Cardiac septum (tissue), 1 donor: ENCODE results near the gene PLEKHF1. TPM values are rescaled to one million over a fixed set of nuclear protein-coding genes. Genes with fewer than 3 reads are reported as not detected.

Source experiments
- DNase-seq: peaks from one replicate; pipeline ENCODE4 v3.0.0-alpha.2; 2020; ENCODE audit warnings: low spot score
- intact Hi-C: fragments of 100-400 bp; cut with DNase I; formaldehyde crosslinking; loops from one replicate; pipeline ENCODE4 v1.14.0; 2022
- total RNA-seq: library from RNA; stranded (reverse); fragmentation: NEBNext Ultra II Directional; extraction: Animal tissue kit (Norgen Biotek cat#: 25700); gene quantifications from one replicate; pipeline ENCODE4 v1.2.1, GENCODE V29; 2021
- donor health status: DM: no; HTN: no; CAD: no.

The PLEKHF1 gene
- total RNA-seq, 1 donor from 2014 or later = 9.5 TPM

- DNase-seq = no peak
- intact Hi-C loops = no loop called here
These were observed 47.7 kb downstream of the PLEKHF1 start for GRCh38 chr19:29712744-29713516.

DNA sequence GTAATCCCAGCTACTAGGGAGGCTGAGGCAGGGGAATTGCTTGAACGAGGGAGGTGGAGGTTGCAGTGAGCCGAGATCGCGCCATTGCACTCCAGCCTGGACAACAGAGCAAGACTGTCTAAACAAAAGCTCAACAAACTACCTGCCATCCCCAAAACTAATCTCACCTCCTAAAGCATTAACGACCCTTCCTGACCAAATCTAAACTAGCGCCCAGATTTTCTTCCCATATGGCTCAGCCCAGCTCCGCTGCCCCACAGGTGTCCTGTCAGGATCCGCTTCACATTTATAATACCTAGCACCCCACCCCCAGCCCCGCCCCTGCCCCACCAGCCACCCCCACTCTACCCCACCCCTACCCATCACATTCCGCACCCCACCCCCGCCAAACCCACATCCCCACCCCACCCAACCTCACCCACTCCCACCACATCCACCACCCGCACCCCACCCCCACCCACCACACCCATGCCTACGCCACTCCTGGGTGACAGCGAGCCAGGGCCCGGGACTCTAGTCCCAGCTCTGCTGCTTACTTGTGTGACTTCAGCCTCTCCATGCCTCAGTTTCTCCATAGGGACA, 49.2 kb downstream of the PLEKHF1 start:
- no peak for DNase-seq
- intact Hi-C loops = loop anchor here (2.0 kb wide), 1 partner anchor 50 kb away; the partner anchor contains the start of gene PLEKHF1

DNA sequence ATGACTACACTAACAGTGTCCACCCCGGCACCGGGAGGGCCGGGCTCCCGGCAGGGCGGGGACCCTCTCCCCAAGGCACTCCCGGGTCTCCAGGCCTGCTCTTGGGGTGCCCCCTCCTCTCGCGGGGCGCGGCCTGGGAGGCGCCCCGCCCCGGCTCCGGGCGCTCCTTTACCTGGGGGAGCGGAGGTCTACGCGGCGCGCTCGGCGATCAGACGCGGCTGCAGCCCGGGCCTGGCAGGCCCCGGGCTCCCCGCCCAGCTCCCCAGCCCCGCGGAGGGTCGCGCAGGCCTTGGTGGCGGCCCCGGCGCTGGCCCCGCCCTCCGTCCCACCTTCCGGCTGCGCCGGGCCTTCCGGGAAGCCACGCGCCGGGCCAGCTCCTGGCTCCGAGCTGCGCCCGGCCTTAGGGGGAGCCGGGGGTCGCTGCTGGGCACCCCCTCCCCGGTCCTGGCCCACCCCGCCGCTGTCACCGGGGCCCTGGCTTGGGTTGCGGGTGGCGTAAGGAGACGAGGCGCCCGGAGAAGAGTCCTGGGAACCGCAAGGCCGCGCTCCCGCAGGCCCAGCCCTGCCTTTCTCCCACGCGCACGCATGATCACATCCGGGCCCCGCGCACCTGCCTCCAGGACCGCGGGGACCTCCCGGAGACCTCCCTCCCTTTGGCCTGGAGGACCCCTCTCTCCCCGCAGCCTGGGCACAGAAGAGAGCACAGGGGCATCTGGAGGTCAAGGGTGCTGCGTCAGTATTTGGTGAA, 49.9 kb downstream of the PLEKHF1 start, which contains the start of gene C19orf12:
TSS of gene C19orf12 (minus strand) at position 309 of the 748 bp plus-strand sequence. CDS start 6,848 bp downstream, outside the sequence.
- DNase-seq = no peak
- intact Hi-C loops = loop anchor here (2.0 kb wide), 1 partner anchor 50 kb away; the partner anchor contains the start of gene PLEKHF1

GRCh38 chr19:29715701-29716581, 50.7 kb downstream of the PLEKHF1 start:
- intact Hi-C loops = loop anchor here (2.0 kb wide), 3 partner anchors 21 to 105 kb away; partner anchors contain the start of gene PLEKHF1
- no peak for DNase-seq

GRCh38 chr19:29717051-29717450, 51.8 kb downstream of the PLEKHF1 start:
- DNase-seq = no peak
- intact Hi-C loops = loop anchor here (2.0 kb wide), 2 partner anchors 22 to 106 kb away; no protein-coding TSS in a partner anchor

DNA sequence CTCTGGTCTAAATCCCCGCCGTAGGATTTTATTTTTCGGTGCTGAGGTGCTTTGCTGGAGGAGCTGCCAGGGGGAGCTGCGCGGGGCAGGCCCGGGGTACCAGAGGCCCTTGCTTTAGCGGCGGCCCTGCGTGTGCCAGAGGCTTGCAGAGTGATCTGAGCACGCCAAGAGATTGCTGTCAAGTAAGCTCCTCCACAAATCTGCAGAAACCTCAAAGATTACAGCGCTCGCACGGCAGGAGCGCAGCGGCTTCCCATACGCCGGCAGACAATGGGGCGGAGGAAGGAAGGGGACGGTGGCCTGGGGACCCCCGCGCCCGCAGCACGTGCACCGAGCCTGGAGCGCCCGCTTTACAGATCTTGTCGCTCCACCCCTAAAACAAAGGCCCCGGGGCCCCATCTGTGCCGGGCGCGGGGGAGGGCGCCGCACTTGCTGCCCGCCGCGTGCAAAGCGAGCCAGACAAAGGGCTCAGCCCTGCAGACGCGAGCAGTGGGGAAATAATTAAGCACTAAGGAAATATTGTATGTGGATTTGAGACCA, 58.9 kb downstream of the PLEKHF1 start:
- DNase-seq = no peak
- intact Hi-C loops = no loop called here

DNA sequence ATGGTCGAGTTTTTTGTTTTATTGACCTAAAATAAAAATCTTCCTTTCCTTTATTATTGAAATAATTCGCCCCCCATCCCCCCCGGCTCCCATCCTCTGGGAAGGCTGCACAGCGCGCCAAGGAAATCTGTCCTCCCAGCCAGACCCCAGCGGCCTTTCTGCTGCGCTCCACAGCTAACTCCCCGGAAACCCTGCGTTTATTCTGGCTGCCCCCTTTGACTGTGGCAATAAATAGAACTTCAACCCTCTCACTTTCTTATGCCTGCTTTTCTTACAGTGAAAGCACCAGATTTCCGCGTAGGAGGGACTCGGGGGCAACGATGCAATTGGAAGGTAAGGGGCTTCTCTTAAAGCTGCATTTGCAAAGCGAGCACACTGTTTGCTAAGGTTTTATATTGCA, 59.5 kb downstream of the PLEKHF1 start:
- no peak for DNase-seq
- intact Hi-C loops = no loop called here

Other genes starting within 250 kb of the PLEKHF1 start
- not detected for gene VSTM2B, start 139.5 kb upstream of the PLEKHF1 start, total RNA-seq
- gene POP4, start 59.2 kb upstream of the PLEKHF1 start, total RNA-seq = 47.8 TPM
- gene C19orf12, start 49.8 kb downstream of the PLEKHF1 start, total RNA-seq = 38.0 TPM
- gene CCNE1, start 146.5 kb downstream of the PLEKHF1 start, total RNA-seq = 1.9 TPM